Osteoblast (primary cell): ENCODE results near the gene IQCC. TPM values are rescaled to one million over a fixed set of nuclear protein-coding genes. Genes with fewer than 3 reads are reported as not detected.

Source experiments
- DNase-seq: peaks from one replicate; pipeline ENCODE4 v3.0.0; 2011; ENCODE audit warnings: low spot score, mixed read lengths; ENCODE audit not compliant: insufficient read length; ENCODE audit errors: missing footprints
- H2AFZ ChIP-seq: 2 replicates; pipeline ENCODE4 v1.6.0; 2011; ENCODE audit warnings: mild to moderate bottlenecking, low read length
- H3K27ac ChIP-seq: 2 replicates; pipeline ENCODE4 v1.5.1; 2011; ENCODE audit warnings: mild to moderate bottlenecking, low read depth, low read length, moderate library complexity
- H3K27me3 ChIP-seq: 2 replicates; pipeline ENCODE4 v1.6.0; 2012; ENCODE audit warnings: mild to moderate bottlenecking, control low read depth, inconsistent platforms, low read length, moderate library complexity; ENCODE audit not compliant: insufficient read depth
- H3K36me3 ChIP-seq: 2 replicates; pipeline ENCODE4 v1.5.1; 2011; ENCODE audit warnings: mild to moderate bottlenecking, low read length, control low read depth, moderate library complexity; ENCODE audit not compliant: insufficient read depth
- H3K4me1 ChIP-seq: 2 replicates; pipeline ENCODE4 v1.5.1; 2011; ENCODE audit warnings: mild to moderate bottlenecking, low read length, control low read depth, moderate library complexity; ENCODE audit not compliant: insufficient read depth
- H3K4me2 ChIP-seq: 2 replicates; pipeline ENCODE4 v1.6.0; 2011; ENCODE audit warnings: mild to moderate bottlenecking, low read length; ENCODE audit not compliant: insufficient read depth
- H3K4me3 ChIP-seq: fragments of 200-600 bp; sonication (generic); 3 replicates; pipeline ENCODE4 v1.5.1; 2012; ENCODE audit warnings: mild to moderate bottlenecking, low read length, inconsistent platforms; ENCODE audit not compliant: insufficient read depth
- H3K79me2 ChIP-seq: 2 replicates; pipeline ENCODE4 v1.6.0; 2012; ENCODE audit warnings: mild to moderate bottlenecking, low read length, control low read depth, inconsistent platforms; ENCODE audit not compliant: insufficient read depth
- H3K9me3 ChIP-seq: 2 replicates; pipeline ENCODE4 v1.5.1; 2011; ENCODE audit warnings: low read depth, low read length, control low read depth
- H4K20me1 ChIP-seq: 2 replicates; pipeline ENCODE4 v1.6.0; 2012; ENCODE audit warnings: mild to moderate bottlenecking, low read length, control low read depth; ENCODE audit not compliant: insufficient read depth
- total RNA-seq: library from RNA; depleted of rRNA; stranded (reverse); fragments of >200 nt; gene quantifications from 2 replicates; pipeline ENCODE4 v1.2.3, GENCODE V29; 2012
- TF ChIP-seq, protein P1 (sequence below): IDR thresholded peaks from 2 replicates; pipeline ENCODE4 v1.5.1; 2011; ENCODE audit warnings: mild to moderate bottlenecking, low read depth, low read length, moderate library complexity; ENCODE audit errors: extremely low read depth

The IQCC gene
- total RNA-seq, 1 donor, result 1.8 TPM

DNA sequence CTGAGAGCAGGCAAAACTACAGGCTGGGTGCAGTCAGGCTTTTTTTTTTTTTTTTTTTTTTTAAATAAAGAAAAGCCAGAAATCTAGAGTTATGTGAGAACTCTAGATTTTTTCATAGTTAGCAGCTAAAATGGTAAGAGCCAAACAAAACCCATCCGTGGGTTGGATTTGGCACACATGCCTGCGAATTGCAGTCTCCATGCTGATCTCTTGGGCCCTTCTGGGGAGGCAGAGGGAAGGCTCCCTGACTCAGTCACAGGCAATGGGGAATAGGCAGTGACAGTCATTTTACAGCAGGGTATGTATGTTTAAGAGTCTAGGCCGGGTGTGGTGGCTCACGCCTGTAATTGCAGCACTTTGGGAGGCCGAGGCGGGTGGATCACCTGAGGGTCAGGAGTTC, 23.4 kb upstream of the IQCC start:
- DNase-seq, result peak; percentile 91
- peak overlapping the region; percentile 97 for H3K4me2 ChIP-seq
- TF ChIP-seq, protein P1, sequence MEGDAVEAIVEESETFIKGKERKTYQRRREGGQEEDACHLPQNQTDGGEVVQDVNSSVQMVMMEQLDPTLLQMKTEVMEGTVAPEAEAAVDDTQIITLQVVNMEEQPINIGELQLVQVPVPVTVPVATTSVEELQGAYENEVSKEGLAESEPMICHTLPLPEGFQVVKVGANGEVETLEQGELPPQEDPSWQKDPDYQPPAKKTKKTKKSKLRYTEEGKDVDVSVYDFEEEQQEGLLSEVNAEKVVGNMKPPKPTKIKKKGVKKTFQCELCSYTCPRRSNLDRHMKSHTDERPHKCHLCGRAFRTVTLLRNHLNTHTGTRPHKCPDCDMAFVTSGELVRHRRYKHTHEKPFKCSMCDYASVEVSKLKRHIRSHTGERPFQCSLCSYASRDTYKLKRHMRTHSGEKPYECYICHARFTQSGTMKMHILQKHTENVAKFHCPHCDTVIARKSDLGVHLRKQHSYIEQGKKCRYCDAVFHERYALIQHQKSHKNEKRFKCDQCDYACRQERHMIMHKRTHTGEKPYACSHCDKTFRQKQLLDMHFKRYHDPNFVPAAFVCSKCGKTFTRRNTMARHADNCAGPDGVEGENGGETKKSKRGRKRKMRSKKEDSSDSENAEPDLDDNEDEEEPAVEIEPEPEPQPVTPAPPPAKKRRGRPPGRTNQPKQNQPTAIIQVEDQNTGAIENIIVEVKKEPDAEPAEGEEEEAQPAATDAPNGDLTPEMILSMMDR, result no peak
- H3K27me3 ChIP-seq, result no peaks in the 10 kb centered on the region
- peaks cover 24% of the 10 kb centered on the region for H3K4me1 ChIP-seq
- H3K36me3 ChIP-seq, result peaks cover 43% of the 10 kb centered on the region
- H4K20me1 ChIP-seq, result peaks cover 49% of the 10 kb centered on the region
- no peaks in the 10 kb centered on the region for H3K9me3 ChIP-seq
- H3K27ac ChIP-seq, result peak overlapping the region; percentile 97
- peaks cover 66% of the 10 kb centered on the region for H3K79me2 ChIP-seq
- no peak overlapping the region for H2AFZ ChIP-seq
- peak overlapping the region; percentile 89 for H3K4me3 ChIP-seq

DNA sequence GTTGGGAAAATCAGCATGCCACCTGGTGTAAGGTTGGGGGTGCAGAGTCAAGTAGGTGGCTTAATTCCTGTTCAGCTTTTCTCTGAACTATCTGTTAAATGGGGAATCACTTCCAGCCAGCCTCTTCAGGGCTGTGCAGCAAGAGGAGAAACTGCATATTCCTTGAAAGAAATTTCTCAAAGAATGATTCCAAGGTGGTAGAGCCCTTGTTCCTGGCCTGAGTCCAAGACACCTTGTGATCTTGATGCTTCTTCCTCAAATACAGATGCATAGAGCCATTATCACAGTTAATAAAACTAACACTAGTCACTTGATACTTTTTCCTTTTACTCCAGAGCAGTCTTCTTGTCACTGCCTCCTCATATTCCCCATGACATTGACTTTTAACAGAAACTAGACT, 20.8 kb upstream of the IQCC start:
- peaks cover 71% of the 10 kb centered on the region for H4K20me1 ChIP-seq
- no peak overlapping the region for H3K4me2 ChIP-seq

DNA sequence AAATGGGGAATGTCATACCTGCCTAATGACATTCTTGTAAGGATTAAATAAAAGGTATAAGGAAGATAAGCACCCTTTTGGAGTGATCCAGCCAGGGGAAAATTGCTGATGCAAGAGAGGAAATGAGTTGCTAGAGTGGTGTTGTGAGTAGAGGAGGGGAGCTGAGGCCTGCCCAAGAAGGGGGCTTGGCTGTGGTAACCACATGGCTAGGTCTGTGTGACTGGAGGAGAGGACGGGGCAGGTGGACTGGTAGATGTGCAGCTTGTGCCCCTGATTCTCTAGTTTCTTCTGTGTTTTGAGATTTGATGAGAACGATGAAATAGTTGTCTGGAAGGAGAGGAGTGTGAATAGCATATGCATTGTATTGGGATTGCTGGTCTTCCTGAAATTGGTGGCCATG, 19.4 kb upstream of the IQCC start:
- Histone ChIP-seq H3K4me2 (no peak overlapping the region), H3K4me1 (peaks cover 13% of the 10 kb centered on the region), H3K36me3 (peaks cover 81% of the 10 kb centered on the region), H2AFZ (no peak overlapping the region), H3K27ac (peak overlapping the region; percentile 49), H4K20me1 (peaks cover 72% of the 10 kb centered on the region), H3K79me2 (peaks cover 83% of the 10 kb centered on the region), H3K4me3 (no peak overlapping the region), H3K27me3 (no peaks in the 10 kb centered on the region), H3K9me3 (no peaks in the 10 kb centered on the region)
- DNase-seq, result no peak
- TF ChIP-seq, protein P1, result no peak

More for the DNA sequence above, 20.8 kb upstream of the IQCC start:
- Histone ChIP-seq H3K27me3 (no peaks in the 10 kb centered on the region), H3K9me3 (no peaks in the 10 kb centered on the region), H3K79me2 (peaks cover 87% of the 10 kb centered on the region), H3K4me1 (peaks cover 17% of the 10 kb centered on the region), H3K4me3 (no peak overlapping the region), H2AFZ (no peak overlapping the region), H3K36me3 (peaks cover 69% of the 10 kb centered on the region), H3K27ac (no peak overlapping the region)
- DNase-seq, result no peak
- TF ChIP-seq, protein P1, result no peak

DNA sequence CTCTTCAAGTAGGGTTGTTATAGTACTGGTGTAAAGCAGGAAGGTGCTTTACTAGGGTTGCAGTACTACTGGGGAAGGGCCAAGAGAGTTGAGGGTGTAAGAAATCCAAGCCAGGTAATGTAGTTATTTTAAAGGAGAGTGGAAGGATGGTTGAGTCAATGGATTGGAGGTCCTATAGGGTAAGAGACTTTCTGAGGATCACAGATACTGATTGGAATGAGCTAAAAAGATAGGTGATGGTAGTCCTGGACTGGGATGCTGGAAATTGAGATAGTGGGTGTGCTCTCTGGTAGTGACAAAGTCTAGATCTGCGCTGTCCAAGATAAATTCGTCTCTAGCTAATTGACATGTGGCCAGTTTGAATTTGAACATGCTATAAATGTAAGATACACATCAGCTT, 19.0 kb upstream of the IQCC start:
- Histone ChIP-seq H3K4me2 (no peak overlapping the region), H3K36me3 (peaks cover 82% of the 10 kb centered on the region), H3K27ac (no peak overlapping the region), H4K20me1 (peaks cover 71% of the 10 kb centered on the region), H2AFZ (no peak overlapping the region), H3K4me1 (peaks cover 8% of the 10 kb centered on the region), H3K9me3 (no peaks in the 10 kb centered on the region), H3K27me3 (no peaks in the 10 kb centered on the region), H3K79me2 (peaks cover 81% of the 10 kb centered on the region), H3K4me3 (no peak overlapping the region)
- DNase-seq, result no peak
- TF ChIP-seq, protein P1, result no peak
